Measurements from ENCODE around the gene FIBIN.

GRCh38 chr11:27039873-27040272, 46.0 kb downstream of the FIBIN start:
- TF ChIP-seq CTCF (IDR thresholded peaks at IDR 0.05; ENCODE audit: extremely low read depth in 1 of 2, insufficient read depth in 1 of 2, low read depth in 1 of 2, low read length in 2 of 2) (no peak), EZH2 (IDR thresholded peaks at IDR 0.05; ENCODE audit: borderline replicate concordance, low read depth, low read length, severe bottlenecking) (no peak), POLR2A (IDR thresholded peaks at IDR 0.05; ENCODE audit: low read depth, low read length) (no peak), POLR2AphosphoS5 (IDR thresholded peaks at IDR 0.05; ENCODE audit: insufficient read depth, low read depth, low read length) (no peak), FOS (IDR thresholded peaks at IDR 0.05; ENCODE audit: borderline replicate concordance, insufficient read depth, low read length) (no peak), MAX (IDR thresholded peaks at IDR 0.05; ENCODE audit: insufficient read depth, insufficient read length) (no peak), JUN (IDR thresholded peaks at IDR 0.05; ENCODE audit: borderline replicate concordance, insufficient read depth, insufficient read length, low read depth) (no peak)

Data from endothelial cell of umbilical vein (primary cell).